AG04449 (cell line): ENCODE measurements around the gene ASIC4.

Experiments
- CTCF ChIA-PET: fragments of 350-600 bp; formaldehyde crosslinking; extraction: SDS; loops from one replicate; lab custom pipeline; 2021; ENCODE audit warnings: antibody characterized with exemption; lab: Yijun Ruan, JAX
- POLR2A ChIA-PET: fragments of 400-600, 350-600 bp; formaldehyde crosslinking; extraction: SDS; loops from one replicate; lab custom pipeline; 2020; ENCODE audit warnings: antibody characterized with exemption, inconsistent platforms; lab: Yijun Ruan, JAX
- DNase-seq: peaks from one replicate; pipeline ENCODE4 v3.0.0-alpha.2; 2010; ENCODE audit warnings: low read depth, low spot score
- H3K4me3 ChIP-seq: 2 replicates; pipeline ENCODE4 v1.5.1; 2011; ENCODE audit warnings: low read depth, mild to moderate bottlenecking, control low read depth, low read length
- TF ChIP-seq, protein P1 (sequence below): IDR thresholded peaks from one replicate; pipeline ENCODE4 v1.5.1; 2011; ENCODE audit warnings: mild to moderate bottlenecking, moderate library complexity, low read length, control low read depth, inconsistent platforms; ENCODE audit not compliant: insufficient read depth; ENCODE audit errors: missing control alignments

The ASIC4 gene

DNA sequence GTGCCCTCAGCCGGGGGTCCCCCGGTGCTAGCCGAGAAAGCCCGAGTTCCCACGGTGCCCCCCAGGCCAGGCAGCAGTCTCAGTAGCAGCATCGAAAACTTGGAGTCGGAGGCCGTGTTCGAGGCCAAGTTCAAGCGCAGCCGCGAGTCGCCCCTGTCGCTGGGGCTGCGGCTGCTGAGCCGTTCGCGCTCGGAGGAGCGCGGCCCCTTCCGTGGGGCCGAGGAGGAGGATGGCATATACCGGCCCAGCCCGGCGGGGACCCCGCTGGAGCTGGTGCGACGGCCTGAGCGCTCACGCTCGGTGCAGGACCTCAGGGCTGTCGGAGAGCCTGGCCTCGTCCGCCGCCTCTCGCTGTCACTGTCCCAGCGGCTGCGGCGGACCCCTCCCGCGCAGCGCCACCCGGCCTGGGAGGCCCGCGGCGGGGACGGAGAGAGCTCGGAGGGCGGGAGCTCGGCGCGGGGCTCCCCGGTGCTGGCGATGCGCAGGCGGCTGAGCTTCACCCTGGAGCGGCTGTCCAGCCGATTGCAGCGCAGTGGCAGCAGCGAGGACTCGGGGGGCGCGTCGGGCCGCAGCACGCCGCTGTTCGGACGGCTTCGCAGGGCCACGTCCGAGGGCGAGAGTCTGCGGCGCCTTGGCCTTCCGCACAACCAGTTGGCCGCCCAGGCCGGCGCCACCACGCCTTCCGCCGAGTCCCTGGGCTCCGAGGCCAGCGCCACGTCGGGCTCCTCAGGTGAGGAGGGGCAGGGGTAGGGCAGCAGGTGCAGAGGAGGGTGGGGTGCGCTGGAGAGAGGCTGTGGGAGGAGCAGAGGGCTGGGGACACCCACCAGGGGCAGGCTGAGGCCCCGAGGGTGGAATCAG is 29.7 kb upstream of the ASIC4 start:
- ChIA-PET CTCF (interaction anchor here (1.4 to 39.0 kb wide), 7 partner anchors 6 to 82 kb away, joined by 4 to 1084 read pairs (median 10); partner anchors contain the start of gene GMPPA), POLR2A (interaction anchor here (0.7 to 1.0 kb wide), 2 partner anchors 13 to 21 kb away, joined by 3 read pairs; no protein-coding TSS in a partner anchor)
- TF ChIP-seq, protein P1, sequence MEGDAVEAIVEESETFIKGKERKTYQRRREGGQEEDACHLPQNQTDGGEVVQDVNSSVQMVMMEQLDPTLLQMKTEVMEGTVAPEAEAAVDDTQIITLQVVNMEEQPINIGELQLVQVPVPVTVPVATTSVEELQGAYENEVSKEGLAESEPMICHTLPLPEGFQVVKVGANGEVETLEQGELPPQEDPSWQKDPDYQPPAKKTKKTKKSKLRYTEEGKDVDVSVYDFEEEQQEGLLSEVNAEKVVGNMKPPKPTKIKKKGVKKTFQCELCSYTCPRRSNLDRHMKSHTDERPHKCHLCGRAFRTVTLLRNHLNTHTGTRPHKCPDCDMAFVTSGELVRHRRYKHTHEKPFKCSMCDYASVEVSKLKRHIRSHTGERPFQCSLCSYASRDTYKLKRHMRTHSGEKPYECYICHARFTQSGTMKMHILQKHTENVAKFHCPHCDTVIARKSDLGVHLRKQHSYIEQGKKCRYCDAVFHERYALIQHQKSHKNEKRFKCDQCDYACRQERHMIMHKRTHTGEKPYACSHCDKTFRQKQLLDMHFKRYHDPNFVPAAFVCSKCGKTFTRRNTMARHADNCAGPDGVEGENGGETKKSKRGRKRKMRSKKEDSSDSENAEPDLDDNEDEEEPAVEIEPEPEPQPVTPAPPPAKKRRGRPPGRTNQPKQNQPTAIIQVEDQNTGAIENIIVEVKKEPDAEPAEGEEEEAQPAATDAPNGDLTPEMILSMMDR, result no peak
- no peak for DNase-seq
- H3K4me3 ChIP-seq, result no peak overlapping the region

DNA sequence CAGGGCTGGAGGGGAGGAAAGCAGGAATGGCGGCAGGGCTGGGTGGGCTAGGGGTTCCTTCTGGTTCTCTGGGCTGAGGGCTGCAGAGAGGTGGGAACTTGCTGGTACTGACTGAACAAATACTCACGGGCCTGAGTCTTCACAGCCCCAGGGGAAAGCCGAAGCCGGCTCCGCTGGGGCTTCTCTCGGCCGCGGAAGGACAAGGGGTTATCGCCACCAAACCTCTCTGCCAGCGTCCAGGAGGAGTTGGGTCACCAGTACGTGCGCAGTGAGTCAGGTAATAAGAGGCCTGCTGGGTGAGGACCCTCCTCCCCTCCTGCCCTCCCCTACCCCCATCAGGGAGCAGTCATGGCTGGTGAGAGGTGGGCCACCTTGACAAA is 29.1 kb upstream of the ASIC4 start:
- H3K4me3 ChIP-seq, result no peak overlapping the region
- CTCF ChIA-PET, result interaction anchor here (1.4 to 39.0 kb wide), 6 partner anchors 5 to 82 kb away, joined by 4 to 1084 read pairs (median 262); partner anchors contain the start of gene GMPPA
- POLR2A ChIA-PET, result interaction anchor here (0.7 to 1.0 kb wide), 2 partner anchors 13 to 22 kb away, joined by 3 read pairs; no protein-coding TSS in a partner anchor
- TF ChIP-seq, protein P1, result no peak
- DNase-seq, result no peak

GRCh38 chr2:219486380-219486959 is 27.8 kb upstream of the ASIC4 start:
- TF ChIP-seq, protein P1, result no peak
- ChIA-PET CTCF (interaction anchor here (1.2 to 39.0 kb wide), 8 partner anchors 4 to 83 kb away, joined by 3 to 1084 read pairs (median 8); partner anchors contain the start of gene GMPPA), POLR2A (interaction anchor here (1.2 to 2.0 kb wide), 3 partner anchors 9 to 17 kb away, joined by 3 to 7 read pairs (median 6); partner anchors contain the start of gene GMPPA)
- no peak overlapping the region for H3K4me3 ChIP-seq
- no peak for DNase-seq

DNA sequence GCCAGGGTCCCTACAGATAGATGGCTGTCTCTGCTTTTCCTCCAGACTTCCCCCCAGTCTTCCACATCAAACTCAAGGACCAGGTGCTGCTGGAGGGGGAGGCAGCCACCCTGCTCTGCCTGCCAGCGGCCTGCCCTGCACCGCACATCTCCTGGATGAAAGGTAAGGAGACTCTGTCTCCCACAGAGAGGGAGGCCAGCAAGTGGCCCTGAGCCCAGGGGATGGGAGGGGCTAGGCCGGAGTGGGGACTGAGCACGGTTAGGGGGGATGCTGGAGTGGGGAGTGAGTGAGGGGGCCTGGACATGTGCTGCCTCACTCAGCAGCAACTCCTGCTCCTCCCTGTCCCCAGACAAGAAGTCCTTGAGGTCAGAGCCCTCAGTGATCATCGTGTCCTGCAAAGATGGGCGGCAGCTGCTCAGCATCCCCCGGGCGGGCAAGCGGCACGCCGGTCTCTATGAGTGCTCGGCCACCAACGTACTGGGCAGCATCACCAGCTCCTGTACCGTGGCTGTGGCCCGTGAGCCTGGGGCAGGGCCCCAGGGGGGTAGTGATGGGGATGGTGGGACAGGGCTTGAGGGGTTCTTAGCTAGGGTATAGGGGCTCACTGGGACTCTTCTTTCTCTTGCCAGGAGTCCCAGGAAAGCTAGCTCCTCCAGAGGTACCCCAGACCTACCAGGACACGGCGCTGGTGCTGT is 26.0 kb upstream of the ASIC4 start:
- ChIA-PET POLR2A (interaction anchor here (1.7 kb wide), 1 partner anchor 10 kb away, joined by 6 read pairs; the partner anchor contains the start of gene GMPPA), CTCF (interaction anchor here (0.9 to 39.0 kb wide), 5 partner anchors 2 to 85 kb away, joined by 5 to 1084 read pairs (median 513); partner anchors contain the start of gene GMPPA)
- TF ChIP-seq, protein P1, result no peak
- no peak for DNase-seq
- no peak overlapping the region for H3K4me3 ChIP-seq

DNA sequence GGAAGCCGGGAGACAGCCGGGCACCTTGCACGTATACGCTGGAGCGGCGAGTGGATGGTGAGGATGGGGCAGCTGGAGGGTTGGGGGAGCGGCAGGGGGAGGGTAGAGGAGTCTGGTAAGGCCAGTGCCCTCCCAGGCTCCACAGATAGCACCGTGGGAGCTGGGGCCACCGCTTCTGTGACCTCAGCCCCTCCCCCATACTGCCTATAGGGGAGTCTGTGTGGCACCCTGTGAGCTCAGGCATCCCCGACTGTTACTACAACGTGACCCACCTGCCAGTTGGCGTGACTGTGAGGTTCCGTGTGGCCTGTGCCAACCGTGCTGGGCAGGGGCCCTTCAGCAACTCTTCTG is 25.5 kb upstream of the ASIC4 start:
- ChIA-PET CTCF (interaction anchor here (0.9 to 39.0 kb wide), 5 partner anchors 11 to 86 kb away, joined by 3 to 1084 read pairs (median 5); no protein-coding TSS in a partner anchor), POLR2A (no interaction called here)

More for the DNA sequence above, 25.5 kb upstream of the ASIC4 start:
- DNase-seq, result no peak
- H3K4me3 ChIP-seq, result no peak overlapping the region
- TF ChIP-seq, protein P1, result no peak
